Astrocyte of the spinal cord (primary cell): ENCODE measurements around the gene SFSWAP.

Experiments
- DNase-seq: peaks from one replicate; pipeline ENCODE4 v3.0.0; 2011; ENCODE audit warnings: low read depth, low spot score
- H3K4me3 ChIP-seq: 2 replicates; pipeline ENCODE4 v1.5.1; 2011; ENCODE audit warnings: low read depth, mild to moderate bottlenecking, low read length, moderate library complexity
- CTCF ChIP-seq: IDR thresholded peaks from 2 replicates; pipeline ENCODE4 v1.5.1; 2012; ENCODE audit warnings: low read depth, mild to moderate bottlenecking, low read length, inconsistent platforms
- in situ Hi-C: cut with HindIII; loops from 2 replicates; pipeline ENCODE4 v1.10.0; 2017; ENCODE audit warnings: low sequenced_read_pairs

SFSWAP gene

DNA sequence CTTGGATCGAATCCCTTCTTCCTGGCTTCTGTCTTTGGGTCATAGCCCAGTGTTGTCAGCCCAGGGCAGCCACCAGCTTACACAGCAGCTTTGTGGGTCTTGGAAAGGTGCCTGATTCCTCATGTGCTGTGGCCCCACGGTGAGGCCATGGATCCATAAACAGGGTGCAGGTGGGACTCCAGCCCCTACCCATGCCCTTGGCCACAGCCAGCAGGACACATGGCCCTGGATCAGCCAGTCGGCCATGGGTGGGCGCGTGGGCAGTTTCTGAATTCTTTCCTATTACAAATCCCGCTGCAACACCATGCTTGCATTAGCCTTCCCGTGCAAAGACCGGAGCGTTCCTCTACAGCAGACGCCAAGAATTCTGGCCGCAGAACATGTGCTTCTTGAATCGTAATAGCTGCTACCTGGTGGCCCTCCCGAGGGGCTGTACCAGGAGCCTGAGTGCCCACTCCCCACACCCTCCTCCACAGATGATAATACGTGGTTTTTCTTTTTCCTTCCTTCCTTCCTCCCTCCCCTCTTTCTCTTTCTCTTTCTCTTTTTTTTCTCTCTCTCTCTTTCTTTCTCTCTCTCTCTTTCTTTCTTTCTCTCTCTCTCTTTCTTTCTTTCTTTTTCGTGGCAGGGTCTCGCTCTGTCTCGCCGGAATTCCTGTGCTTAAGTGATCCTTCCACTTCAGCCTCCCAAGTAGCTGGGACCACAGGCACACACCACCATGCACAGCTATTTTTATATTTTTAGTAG lies 114.4 kb downstream of the SFSWAP start:
- in situ Hi-C loops, result no loop called here
- H3K4me3 ChIP-seq, result no peak overlapping the region
- no peak for DNase-seq
- TF ChIP-seq CTCF, result no peak

DNA sequence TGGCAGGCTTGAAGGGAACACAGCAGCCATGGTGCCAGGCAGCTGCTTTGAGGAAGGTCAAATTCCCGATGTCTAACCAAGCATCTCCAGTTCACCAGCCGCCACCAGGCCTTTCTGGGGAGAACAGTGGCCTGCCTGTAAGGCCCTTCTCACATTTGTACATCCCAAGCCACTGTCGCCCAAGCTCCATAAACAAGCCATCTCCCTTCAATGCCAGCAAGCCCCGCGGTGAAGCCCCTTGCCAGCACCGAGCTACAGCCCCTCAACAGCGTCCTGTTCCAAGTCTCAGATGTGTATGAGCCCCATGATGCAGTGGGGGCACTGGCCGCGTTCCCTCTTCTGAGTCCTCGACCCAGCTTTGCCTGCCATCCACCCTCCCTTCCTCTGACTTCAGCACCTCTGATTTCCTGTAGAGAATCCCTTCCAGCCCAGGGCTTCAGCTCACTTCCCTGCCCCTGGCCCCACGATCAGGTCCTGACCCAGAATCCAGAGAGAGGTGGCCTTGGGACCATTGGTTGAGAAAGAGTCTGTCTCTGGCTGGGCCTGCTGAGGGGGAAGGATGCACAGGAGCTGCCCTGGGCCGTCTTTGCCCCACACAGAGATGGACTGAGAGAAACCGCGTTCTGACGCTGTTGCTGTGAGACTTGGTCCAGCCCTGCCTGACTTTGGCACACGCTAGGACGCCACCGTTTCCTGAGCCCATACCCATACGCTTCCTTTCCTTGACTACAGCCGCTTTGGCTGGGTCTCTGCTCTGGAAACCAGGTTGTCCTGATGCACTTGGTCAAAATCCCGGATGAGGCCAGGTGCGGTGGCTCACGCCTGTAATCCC lies 115.4 kb downstream of the SFSWAP start:
- in situ Hi-C loops, result no loop called here

DNA sequence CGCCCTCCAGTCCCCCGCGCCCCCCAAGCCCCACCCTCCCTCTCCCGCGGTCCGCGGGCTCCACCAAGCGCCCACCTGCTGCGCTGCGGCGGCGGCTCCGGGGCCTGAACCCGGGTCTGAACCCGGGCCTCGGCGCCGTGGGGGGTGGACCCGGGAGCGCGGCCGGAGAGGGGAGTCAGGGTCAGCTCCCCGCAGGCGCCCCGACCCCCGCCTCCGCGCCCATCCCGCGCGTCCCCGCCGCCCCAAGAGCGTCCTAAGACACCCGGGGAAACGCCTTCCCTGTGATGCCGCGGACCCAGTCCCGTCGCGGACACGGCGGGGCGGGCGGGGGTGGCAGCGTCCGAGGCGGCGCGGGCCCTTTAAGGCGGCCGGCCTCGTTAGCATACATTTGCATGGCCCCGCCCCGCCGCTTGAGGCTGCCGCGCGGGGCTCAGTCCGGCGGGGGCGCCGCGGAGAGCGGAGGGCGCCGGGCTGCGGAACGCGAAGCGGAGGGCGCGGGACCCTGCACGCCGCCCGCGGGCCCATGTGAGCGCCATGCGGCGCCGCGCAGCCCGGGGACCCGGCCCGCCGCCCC lies 117.2 kb downstream of the SFSWAP start, which contains the start of gene MMP17:
TSS of gene MMP17 (plus strand) at position 433 of the 574 bp plus-strand sequence. CDS start at position 535, 102 bp downstream.
- TF ChIP-seq CTCF, result peak; percentile 6
- in situ Hi-C loops, result no loop called here
- peak within 1 kb of the TSS; percentile 39 for H3K4me3 ChIP-seq
- peak; percentile 47 for DNase-seq

More for the DNA sequence above, 115.4 kb downstream of the SFSWAP start:
- H3K4me3 ChIP-seq, result no peak overlapping the region
- no peak for TF ChIP-seq CTCF
- DNase-seq, result no peak

DNA sequence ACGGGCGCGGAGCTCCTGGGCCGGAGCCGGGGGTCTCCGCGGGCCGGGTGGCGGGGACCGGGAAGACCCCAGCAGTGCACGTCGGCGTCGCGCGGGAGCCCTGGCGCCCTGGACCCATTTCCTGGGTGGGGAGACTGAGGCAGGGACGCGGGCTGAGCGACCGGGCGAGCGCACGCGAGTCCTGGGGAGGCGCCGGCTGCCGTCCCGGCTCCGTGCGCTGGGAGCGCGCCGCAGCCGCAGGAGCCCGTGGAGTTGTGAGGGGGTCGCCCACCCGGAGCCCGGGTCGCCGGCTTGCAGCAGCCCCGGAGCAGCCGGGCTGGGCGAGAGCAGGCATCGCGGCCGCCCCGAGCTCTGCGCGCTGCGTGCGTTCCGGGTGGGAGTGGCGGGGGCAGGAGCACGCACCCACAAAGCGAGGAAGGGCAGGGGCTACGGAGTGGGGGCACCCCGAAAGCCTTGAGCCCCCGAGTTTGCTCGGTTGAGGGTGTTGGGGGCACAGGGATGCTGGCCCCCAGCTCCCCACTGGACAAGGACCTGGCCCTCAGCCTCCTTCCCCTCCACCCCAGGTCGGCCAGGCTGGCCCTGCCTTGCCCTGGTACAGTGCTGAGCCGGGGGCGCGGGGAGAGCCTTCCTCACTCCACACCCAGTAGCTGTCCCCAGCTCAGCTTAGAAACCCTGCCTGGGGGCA lies 117.9 kb downstream of the SFSWAP start:
- peak overlapping the region; percentile 39 for H3K4me3 ChIP-seq
- no peak for TF ChIP-seq CTCF
- in situ Hi-C loops, result no loop called here
- no peak for DNase-seq

- in situ Hi-C loops, result no loop called here
- TF ChIP-seq CTCF, result no peak
- H3K4me3 ChIP-seq, result peak overlapping the region; percentile 39
- no peak for DNase-seq
Measured at GRCh38 chr12:131829356-131829747, 118.5 kb downstream of the SFSWAP start.

- TF ChIP-seq CTCF, result peak; percentile 2
- DNase-seq, result no peak
- peak overlapping the region; percentile 24 for H3K4me3 ChIP-seq
- in situ Hi-C loops, result no loop called here
Measured at GRCh38 chr12:131829791-131830334, 119.0 kb downstream of the SFSWAP start.
